ENCODE measurements around the gene VPS26A.

The VPS26A gene

GRCh38 chr10:69176823-69177222 is 52.8 kb downstream of the VPS26A start:
- DNase-seq (ENCODE audit: low read depth in 3 of 3): no peak

GRCh38 chr10:69179089-69179742 is 55.2 kb downstream of the VPS26A start:
- DNase-seq (ENCODE audit: low read depth in 3 of 3): no peak

- DNase-seq (ENCODE audit: low read depth in 3 of 3): peak; percentile 67 to 84 (median 78)
Measured at GRCh38 chr10:69179743-69180524, 56.0 kb downstream of the VPS26A start, which contains the start of gene SUPV3L1. TSS of gene SUPV3L1 (plus strand) at chr10:69180234. CDS start at chr10:69180292, 58 bp downstream.

GRCh38 chr10:69180525-69181204 is 56.7 kb downstream of the VPS26A start:
- DNase-seq (ENCODE audit: low read depth in 3 of 3): peak in 1 of 3 experiments; percentile 8

- no peak for DNase-seq (ENCODE audit: low read depth in 3 of 3)
Measured at GRCh38 chr10:69181433-69181832, 57.5 kb downstream of the VPS26A start.

GRCh38 chr10:69182005-69182404 is 58.0 kb downstream of the VPS26A start:
- no peak for DNase-seq (ENCODE audit: low read depth in 3 of 3)

- DNase-seq (ENCODE audit: low read depth in 3 of 3): no peak
Measured at GRCh38 chr10:69186524-69186923, 62.5 kb downstream of the VPS26A start.

- no peak for DNase-seq (ENCODE audit: low read depth in 3 of 3)
Measured at GRCh38 chr10:69201045-69201444, 77.1 kb downstream of the VPS26A start.

- no peak for DNase-seq (ENCODE audit: low read depth in 3 of 3)
Measured at GRCh38 chr10:69202332-69202731, 78.4 kb downstream of the VPS26A start.

GRCh38 chr10:69208761-69209160 is 84.8 kb downstream of the VPS26A start:
- DNase-seq (ENCODE audit: low read depth in 3 of 3): no peak

- no peak for DNase-seq (ENCODE audit: low read depth in 3 of 3)
Measured at GRCh38 chr10:69209787-69210484, 86.0 kb downstream of the VPS26A start.

GRCh38 chr10:69211104-69211503 is 87.1 kb downstream of the VPS26A start:
- DNase-seq (ENCODE audit: low read depth in 3 of 3): no peak

GRCh38 chr10:69211524-69211923 is 87.5 kb downstream of the VPS26A start:
- DNase-seq (ENCODE audit: low read depth in 3 of 3): no peak

- no peak for DNase-seq (ENCODE audit: low read depth in 3 of 3)
Measured at GRCh38 chr10:69213591-69214311, 89.8 kb downstream of the VPS26A start.

- DNase-seq (ENCODE audit: low read depth in 3 of 3): no peak
Measured at GRCh38 chr10:69214666-69215131, 90.7 kb downstream of the VPS26A start.

GRCh38 chr10:69215405-69216171 is 91.6 kb downstream of the VPS26A start:
- peak in 1 of 3 experiments; percentile 7 for DNase-seq (ENCODE audit: low read depth in 3 of 3)

- no peak for DNase-seq (ENCODE audit: low read depth in 3 of 3)
Measured at GRCh38 chr10:69216577-69217118, 92.7 kb downstream of the VPS26A start.

- no peak for DNase-seq (ENCODE audit: low read depth in 3 of 3)
Measured at GRCh38 chr10:69217119-69217754, 93.3 kb downstream of the VPS26A start.

GRCh38 chr10:69218831-69219230 is 94.9 kb downstream of the VPS26A start:
- no peak for DNase-seq (ENCODE audit: low read depth in 3 of 3)

- DNase-seq (ENCODE audit: low read depth in 3 of 3): no peak
Measured at GRCh38 chr10:69220041-69220451, 96.1 kb downstream of the VPS26A start, which contains the start of gene HKDC1. TSS of gene HKDC1 (plus strand) at chr10:69220332. CDS start at chr10:69220436, 104 bp downstream.

Measured in stimulated activated CD4-positive, alpha-beta T cell treated with anti-CD3 and anti-CD28 coated beads, TNF-alpha, amount 100 ng/mL, for 24 hours (primary cell).